Jurkat, Clone E6-1 (cell line): ENCODE data around the gene PPP1CA.
A peak's percentile ranks its signal among the peaks of the same experiment; 100 is the strongest.

Experiments
- DNase-seq: peaks from one replicate; pipeline ENCODE4 v3.0.0-alpha.2; 2011; ENCODE audit warnings: low read depth, low spot score
- H3K4me3 ChIP-seq: 2 replicates; pipeline ENCODE4 v1.5.1; 2011; ENCODE audit warnings: mild to moderate bottlenecking, low read length, control low read depth, moderate library complexity

PPP1CA gene

DNA sequence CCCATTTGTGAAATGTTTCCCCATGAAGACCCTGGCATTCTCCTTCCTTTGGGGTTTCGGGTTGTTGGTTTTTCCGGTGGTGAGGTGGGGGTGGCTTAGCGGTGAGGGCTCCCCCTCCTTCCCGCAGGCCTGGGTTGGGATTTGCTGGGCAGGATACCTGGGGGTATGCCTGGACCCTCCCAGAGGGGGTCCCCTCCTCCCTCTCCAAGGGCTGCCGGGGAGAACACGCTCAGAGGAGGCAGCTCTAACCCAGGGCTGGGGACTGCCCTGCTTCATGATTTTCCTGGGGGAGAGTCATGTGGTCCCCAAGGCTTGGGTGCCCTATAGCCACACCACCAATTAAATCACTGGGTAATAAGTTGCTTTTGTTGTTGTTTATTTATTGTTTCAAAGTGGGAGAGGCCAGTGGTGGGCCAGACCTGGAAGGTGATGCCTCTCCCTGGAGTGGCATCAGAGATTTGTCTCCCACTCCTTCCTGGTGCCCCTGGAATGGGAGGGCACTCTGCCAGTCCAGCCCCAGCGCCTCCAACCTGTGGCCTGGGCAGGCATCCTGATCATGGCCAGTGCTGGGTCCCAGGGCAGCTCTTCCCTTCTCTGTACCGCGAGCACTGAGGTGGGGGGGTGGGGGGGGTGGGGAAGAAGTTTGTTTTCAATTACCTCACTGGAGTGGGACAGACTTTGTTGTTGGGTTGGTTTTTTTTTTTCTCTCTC, 26.9 kb downstream of the PPP1CA start:
- H3K4me3 ChIP-seq = no peak overlapping the region
- no peak for DNase-seq

DNA sequence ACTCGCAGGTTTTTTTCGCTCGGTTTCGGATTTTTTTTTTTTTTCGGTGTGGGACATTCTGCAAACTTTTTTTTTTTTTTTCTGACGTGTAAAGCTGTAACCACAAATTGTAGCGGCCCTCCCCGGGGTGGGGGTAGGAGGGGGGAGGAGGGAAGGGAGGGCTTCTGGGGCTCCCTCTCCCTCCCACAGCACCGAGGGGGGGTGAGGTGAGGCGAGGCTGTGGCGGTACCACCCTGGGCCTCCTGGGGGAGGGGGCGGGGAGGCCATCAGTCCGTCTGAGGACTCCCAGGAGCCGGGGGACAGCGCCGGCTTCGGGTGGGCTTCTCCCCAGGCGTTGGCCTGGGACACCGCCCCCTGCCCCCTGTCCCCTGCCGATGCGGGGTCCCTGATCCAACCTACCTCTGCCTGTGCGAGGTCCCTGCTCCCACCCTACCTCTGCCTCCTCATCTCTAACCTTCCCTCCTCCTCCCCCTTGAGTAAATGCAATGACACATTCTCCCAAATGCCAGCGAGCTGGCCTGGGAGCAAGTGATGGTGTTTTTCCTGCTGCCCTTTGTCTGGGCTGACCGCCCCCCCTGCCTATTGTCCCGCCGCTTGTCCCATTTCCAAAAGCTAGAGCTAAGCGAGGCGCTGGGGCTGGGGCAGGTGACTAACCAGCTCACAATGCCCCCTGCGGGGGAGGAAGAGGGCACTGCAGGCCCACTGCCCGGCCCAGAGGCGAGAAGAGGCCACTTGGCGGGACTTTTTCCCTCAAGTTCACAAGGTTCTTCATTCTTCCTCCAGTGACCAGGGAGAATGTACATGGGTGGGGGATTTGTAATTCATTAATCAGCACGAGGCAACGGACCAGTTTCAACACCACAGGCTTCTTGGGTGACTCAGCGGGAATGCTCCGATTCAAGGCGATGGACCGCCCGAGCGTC, 27.7 kb downstream of the PPP1CA start:
- DNase-seq = no peak
- H3K4me3 ChIP-seq = peak overlapping the region; percentile 32

- peak within 1 kb of the TSS; percentile 32 for H3K4me3 ChIP-seq
- DNase-seq = no peak
Observed at GRCh38 chr11:67372993-67373647, 28.5 kb downstream of the PPP1CA start, which contains the start of gene CLCF1. TSS of gene CLCF1 (minus strand) at chr11:67373598. CDS start at chr11:67373539, 59 bp downstream.

DNA sequence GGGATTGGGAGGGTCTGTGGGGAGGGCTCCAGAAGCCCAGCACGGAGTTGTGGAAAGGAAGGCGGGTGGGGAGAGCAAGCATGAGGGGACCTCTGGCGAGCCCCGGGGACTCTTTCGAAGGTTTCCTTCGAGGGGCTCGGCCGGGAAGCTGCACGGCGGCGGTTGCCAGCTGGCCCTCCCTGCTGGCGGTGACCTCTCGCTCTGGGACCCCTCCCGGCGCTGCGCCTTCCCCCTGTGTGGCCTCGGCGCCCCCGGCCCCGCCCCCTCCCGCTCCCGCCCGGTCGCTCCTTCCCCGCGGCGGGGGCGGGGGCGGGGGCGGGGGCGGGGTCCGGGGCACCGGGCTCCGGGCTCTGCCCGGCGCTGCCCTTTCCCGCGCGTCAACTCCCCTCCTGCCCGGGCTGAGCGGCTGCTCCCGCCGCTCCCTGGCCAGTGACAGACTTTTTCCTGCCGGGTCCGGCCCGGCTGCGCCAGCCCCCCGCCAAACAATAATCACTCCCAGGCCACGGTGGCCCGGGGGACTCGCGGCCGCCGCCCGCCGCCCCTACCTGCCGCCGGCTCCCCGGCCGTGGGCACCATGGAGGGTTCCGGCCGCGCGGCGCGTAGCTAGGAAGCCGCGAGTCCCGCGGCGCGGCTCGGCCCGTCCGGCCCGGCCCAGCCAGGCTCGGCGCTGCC, 29.2 kb downstream of the PPP1CA start:
- DNase-seq = no peak
- H3K4me3 ChIP-seq = no peak overlapping the region; the same call in 1 of the 2 replicates

GRCh38 chr11:67371911-67372320, 29.7 kb downstream of the PPP1CA start:
- DNase-seq = no peak
- no peak overlapping the region for H3K4me3 ChIP-seq

DNA sequence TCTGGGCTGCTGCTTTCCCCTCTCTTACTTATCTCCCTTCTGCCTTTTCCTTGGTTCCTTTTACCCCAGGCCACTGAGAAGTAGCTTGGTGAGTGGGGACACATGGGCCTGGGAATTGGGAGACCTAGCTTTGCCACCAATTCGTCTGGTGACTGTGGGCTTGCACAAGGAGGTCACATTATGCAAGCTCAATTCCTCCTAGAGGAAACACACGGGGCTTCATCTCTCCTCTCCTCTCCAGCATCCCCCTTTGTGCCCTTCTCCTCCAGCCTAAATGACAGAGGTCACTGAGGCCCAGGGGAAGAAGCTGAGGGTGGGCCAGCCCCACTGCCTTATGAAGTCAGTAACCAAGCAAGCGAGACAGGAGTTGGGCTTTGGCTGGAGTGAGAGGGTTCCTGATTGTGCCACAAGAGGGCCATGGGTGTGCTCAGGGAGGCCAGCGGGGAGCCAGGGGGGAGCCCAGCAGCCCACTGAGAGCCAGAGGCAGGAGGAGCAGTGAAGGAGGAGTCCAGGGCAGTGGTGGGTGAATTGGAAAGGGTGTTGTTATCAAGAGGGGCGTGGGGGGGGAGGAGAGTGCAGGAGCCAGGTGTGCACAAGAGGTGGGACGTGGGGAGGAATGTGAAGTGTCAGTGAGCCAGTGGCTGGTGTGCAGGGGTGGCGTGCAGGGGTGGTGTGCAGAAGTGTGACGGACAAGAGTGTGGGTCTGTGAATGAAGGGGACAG, 30.3 kb downstream of the PPP1CA start:
- no peak overlapping the region for H3K4me3 ChIP-seq
- DNase-seq = no peak

GRCh38 chr11:67370351-67371076, 31.1 kb downstream of the PPP1CA start:
- no peak overlapping the region for H3K4me3 ChIP-seq
- no peak for DNase-seq

DNA sequence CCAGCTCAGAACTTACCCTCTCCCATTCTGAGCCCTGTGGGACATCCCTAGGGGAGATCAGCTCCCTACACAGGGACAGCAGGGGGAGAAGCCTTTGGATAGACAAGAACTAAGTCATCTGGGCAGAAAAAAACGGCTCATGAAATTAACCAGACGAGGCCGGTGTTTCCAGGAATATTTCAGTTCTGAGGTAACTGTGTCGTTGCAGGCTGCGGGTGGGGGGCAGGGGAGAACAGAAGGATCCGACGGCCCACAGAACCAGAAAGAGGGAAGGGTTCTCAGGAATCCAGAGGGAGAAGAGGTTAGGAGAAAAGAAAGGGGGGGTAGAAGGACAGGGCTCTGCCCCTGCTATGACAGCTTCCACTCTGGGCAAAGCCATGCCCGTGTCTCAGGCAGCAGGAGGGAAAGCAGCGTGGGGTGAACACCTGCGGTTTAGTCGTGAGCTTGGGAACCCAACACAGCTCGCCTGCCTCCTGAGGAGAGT, 31.8 kb downstream of the PPP1CA start:
- H3K4me3 ChIP-seq = no peak overlapping the region
- DNase-seq = no peak

DNA sequence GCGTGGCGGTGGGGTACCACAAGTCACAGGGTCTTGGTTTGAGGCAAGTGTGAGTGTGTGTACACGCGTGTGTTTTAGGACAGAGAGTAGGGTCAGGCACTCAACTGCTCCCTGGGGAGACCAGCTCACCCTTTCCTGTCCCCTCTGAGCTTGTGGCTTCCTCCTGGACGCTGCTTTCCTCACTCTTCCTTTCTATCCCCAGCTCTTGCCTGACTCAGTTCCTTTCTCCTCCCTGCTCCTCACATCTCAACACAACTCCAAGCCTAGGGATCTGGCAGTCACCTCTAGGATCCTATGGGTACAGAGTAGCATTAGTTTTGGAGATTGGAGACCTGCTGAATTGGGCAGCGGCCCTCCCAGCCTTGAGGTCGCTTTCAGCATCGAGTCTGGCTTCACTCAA, 32.4 kb downstream of the PPP1CA start:
- no peak for DNase-seq
- H3K4me3 ChIP-seq = no peak overlapping the region

- no peak for DNase-seq
- no peak overlapping the region for H3K4me3 ChIP-seq
Observed at GRCh38 chr11:67368621-67369020, 33.0 kb downstream of the PPP1CA start.

- no peak for DNase-seq
- H3K4me3 ChIP-seq = no peak overlapping the region
Observed at GRCh38 chr11:67367761-67368227, 33.9 kb downstream of the PPP1CA start.

DNA sequence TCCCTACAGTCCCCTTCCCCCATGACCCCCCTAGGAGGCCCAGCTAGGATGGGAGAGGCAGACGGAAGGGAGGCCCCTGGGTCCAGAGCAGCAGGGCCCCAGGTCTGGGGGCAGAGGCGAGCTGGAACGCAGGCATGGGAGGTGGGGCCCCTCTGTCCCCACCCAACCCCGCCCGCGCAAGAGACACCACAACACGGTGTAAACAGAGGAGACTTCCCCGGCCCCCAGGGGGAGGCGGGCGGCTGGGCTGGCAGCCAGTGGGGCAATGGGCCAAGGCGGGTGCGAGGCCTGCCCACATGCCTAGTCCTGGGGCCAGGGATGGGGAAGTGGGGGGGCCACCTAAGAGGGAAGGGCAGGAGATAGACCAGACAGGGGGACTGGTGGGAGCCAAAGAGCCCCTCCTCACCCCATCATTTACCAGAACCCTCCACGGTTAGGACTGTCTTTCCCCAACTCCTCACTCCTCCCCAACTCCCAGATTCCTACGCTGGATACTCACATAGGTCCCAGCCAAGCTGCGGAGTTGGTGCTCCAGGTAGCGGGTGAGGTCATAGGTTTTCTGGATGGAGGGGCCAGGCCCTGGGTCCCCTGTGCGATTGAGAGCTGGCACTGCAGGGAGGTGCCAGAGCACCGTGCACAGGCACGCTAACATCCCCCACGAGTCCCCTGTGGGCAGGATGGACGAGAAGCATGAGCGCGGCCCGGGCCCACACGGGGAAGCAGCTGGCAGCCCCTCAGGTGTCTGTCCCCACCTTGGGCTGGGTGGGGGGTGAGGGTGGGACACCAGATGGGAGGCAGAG, 34.5 kb downstream of the PPP1CA start:
- no peak overlapping the region for H3K4me3 ChIP-seq
- DNase-seq = no peak

DNA sequence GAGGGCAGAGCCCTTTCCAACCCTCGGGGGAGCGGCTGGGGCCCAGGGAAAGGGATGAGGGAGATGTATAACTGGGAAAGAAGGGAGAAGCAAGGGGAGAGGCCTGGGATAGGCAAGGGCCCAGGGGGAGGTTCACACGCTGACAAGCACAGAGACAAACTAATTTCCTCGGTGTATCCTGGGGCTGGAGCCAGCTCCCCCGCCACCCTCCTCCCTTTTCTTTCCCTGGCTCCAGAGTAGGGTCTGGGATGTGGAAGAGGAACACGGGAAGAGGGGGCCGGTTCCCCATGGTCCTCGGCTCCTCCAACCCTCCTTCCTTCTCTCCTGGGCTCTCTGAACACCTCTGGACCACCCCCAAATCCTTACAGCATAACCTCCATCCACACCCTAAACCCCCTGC, 35.1 kb downstream of the PPP1CA start:
- H3K4me3 ChIP-seq = no peak overlapping the region
- no peak for DNase-seq

DNA sequence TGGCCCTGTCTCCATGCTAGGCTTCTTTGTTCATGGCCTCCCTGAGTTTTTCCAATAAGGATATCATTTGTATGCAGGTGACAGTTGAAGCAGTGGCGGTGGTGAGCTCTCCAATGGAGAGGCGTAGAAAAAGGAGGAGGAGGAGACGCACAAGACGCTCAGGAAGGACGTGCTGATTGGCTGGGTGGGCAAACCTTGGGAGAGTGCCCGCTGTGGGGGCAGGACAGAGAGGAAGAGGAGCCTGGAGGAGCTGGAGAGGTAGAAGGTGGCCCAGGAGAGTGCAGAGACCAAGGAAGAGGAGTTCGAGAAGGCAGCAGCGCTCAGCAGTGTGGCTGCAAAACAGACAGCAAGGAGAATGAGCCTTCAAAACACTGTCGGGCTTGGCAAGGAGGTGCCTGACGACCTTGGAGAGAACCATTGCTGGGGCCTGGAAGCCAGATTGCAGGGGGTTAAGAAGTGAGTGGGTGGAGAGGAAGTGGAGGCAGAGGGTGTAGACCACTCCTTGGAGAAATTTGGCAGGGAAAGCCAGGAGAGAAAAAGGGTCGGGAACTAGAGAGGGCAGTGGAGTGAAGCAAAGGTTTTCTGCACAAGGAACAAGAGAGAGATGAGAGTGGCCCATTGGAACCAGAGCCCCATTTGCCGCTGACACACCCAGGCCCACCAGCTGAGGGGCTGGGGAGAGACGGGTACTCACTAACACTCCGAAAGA, 35.8 kb downstream of the PPP1CA start:
- no peak overlapping the region for H3K4me3 ChIP-seq
- no peak for DNase-seq

- no peak for DNase-seq
- no peak overlapping the region for H3K4me3 ChIP-seq
Observed at GRCh38 chr11:67364783-67365722, 36.6 kb downstream of the PPP1CA start.
